ENCODE measurements around the gene AP2A2. TPM values are rescaled to one million over a fixed set of nuclear protein-coding genes. Genes with fewer than 3 reads are reported as not detected.

AP2A2 gene
- total and polyA plus RNA-seq, 10 donors, result 32.7 to 321 (median 153) TPM

GRCh38 chr11:1017269-1018005 is 91.8 kb downstream of the AP2A2 start:
- no peak overlapping the region for H3K4me3 ChIP-seq
- H3K36me3 ChIP-seq, result peaks cover 0 to 52% (median 4%) of the 10 kb centered on the region in 6 donors
- H3K9me3 ChIP-seq, result no peaks in the 10 kb centered on the region
- peaks cover 0 to 33% (median 4%) of the 10 kb centered on the region in 6 donors for H3K4me1 ChIP-seq
- TF ChIP-seq CTCF (IDR thresholded peaks at IDR 0.05 in 8 of 11, conservative IDR thresholded peaks at IDR 0.05 in 3 of 11) (no peak), POLR2AphosphoS5 (IDR thresholded peaks at IDR 0.05) (peak in 1 of 3 donors; percentile 50)
- no peaks in the 10 kb centered on the region for H3K27me3 ChIP-seq (replicated peaks in 1 of 7)
- no peak overlapping the region for H3K27ac ChIP-seq
- DNase-seq, result no peak
- 75 to 84% (median 78%) methylated on average over 12 of the region's 12 CpGs for whole genome bisulfite sequencing, 5 donors
- intact Hi-C loops (cut with DNase I; ENCODE audit: low total_unique reads), result no loop called here

- no peaks in the 10 kb centered on the region for H3K9me3 ChIP-seq
- 75 to 89% (median 88%) methylated on average over 9 of the region's 9 CpGs for WGBS, 5 donors
- no peaks in the 10 kb centered on the region for H3K27me3 ChIP-seq (replicated peaks in 1 of 7)
- H3K36me3 ChIP-seq, result peaks cover 0 to 45% (median 3%) of the 10 kb centered on the region in 6 donors
- peaks cover 0 to 27% (median 0%) of the 10 kb centered on the region in 6 donors for H3K4me1 ChIP-seq
- no peak for DNase-seq
- no peak overlapping the region for H3K27ac ChIP-seq
- no peak overlapping the region for H3K4me3 ChIP-seq
- intact Hi-C loops (cut with DNase I; ENCODE audit: low total_unique reads), result no loop called here
- TF ChIP-seq CTCF (IDR thresholded peaks at IDR 0.05 in 8 of 11, conservative IDR thresholded peaks at IDR 0.05 in 3 of 11) (no peak), POLR2A (IDR thresholded peaks at IDR 0.05) (no peak), POLR2AphosphoS5 (IDR thresholded peaks at IDR 0.05) (no peak)
These were observed 92.4 kb downstream of the AP2A2 start for GRCh38 chr11:1018091-1018490.

- intact Hi-C loops (cut with DNase I; ENCODE audit: low total_unique reads), result no loop called here
- H3K36me3 ChIP-seq, result peaks cover 0 to 42% (median 0%) of the 10 kb centered on the region in 6 donors
These were observed 93.7 kb downstream of the AP2A2 start for GRCh38 chr11:1019321-1019910.

GRCh38 chr11:1020211-1020905 is 94.7 kb downstream of the AP2A2 start:
- Histone ChIP-seq H3K4me3 (no peak overlapping the region), H3K4me1 (peaks cover 0 to 27% (median 0%) of the 10 kb centered on the region in 6 donors), H3K27ac (no peak overlapping the region), H3K9me3 (no peaks in the 10 kb centered on the region), H3K27me3 (replicated peaks in 1 of 7) (no peaks in the 10 kb centered on the region), H3K36me3 (peaks cover 0 to 42% (median 0%) of the 10 kb centered on the region in 6 donors)
- TF ChIP-seq POLR2AphosphoS5 (IDR thresholded peaks at IDR 0.05), result no peak
- no peak for TF ChIP-seq POLR2A (IDR thresholded peaks at IDR 0.05)
- TF ChIP-seq CTCF (IDR thresholded peaks at IDR 0.05 in 8 of 11, conservative IDR thresholded peaks at IDR 0.05 in 3 of 11), result no peak
- DNase-seq, result no peak
- WGBS, 5 donors, result 77 to 98% (median 94%) methylated on average over 6 to 19 of the region's 19 CpGs
- intact Hi-C loops (cut with DNase I; ENCODE audit: low total_unique reads), result no loop called here

More at GRCh38 chr11:1019321-1019910, 93.7 kb downstream of the AP2A2 start:
- Histone ChIP-seq H3K9me3 (no peaks in the 10 kb centered on the region), H3K27ac (no peak overlapping the region), H3K4me3 (no peak overlapping the region), H3K27me3 (replicated peaks in 1 of 7) (no peaks in the 10 kb centered on the region), H3K4me1 (peaks cover 0 to 27% (median 0%) of the 10 kb centered on the region in 6 donors)
- DNase-seq, result no peak
- TF ChIP-seq POLR2AphosphoS5 (IDR thresholded peaks at IDR 0.05), result peak in 1 of 3 donors; percentile 50
- TF ChIP-seq POLR2A (IDR thresholded peaks at IDR 0.05), result no peak
- WGBS, 5 donors, result 76 to 85% (median 77%) methylated on average over 13 to 21 of the region's 21 CpGs
